Cardiac fibroblast (primary cell): Measurements from ENCODE around the gene OSR1.

Source experiments
- DNase-seq, 2 donors: peaks; one replicate each; pipeline versions ENCODE4 v3.0.0 to v3.0.0-alpha.2; 2010; ENCODE audit warnings: low read depth in 2 of 2
- H3K4me3 ChIP-seq, 2 donors: replicated peaks in 1 of 2; 1 replicate in 1 of 2; 2 replicates in 1 of 2; pipeline ENCODE4 v1.5.1; 2011; ENCODE audit warnings: low read depth in 2 of 2, low read length in 2 of 2, mild to moderate bottlenecking in 2 of 2, moderate library complexity in 1 of 2
- CTCF ChIP-seq: IDR thresholded peaks from one replicate; pipeline ENCODE4 v1.5.1; 2011; ENCODE audit warnings: low read depth, mild to moderate bottlenecking, low read length, inconsistent platforms

The OSR1 gene

GRCh38 chr2:19355014-19355405 lies 3.4 kb downstream of the OSR1 start:
- DNase-seq: no peak
- TF ChIP-seq CTCF: no peak
- peak overlapping the region in 1 of 2 donors; percentile 87 for H3K4me3 ChIP-seq

GRCh38 chr2:19353721-19354050 lies 4.7 kb downstream of the OSR1 start:
- TF ChIP-seq CTCF: no peak
- no peak for DNase-seq
- no peak overlapping the region for H3K4me3 ChIP-seq

GRCh38 chr2:19352946-19353720 lies 5.3 kb downstream of the OSR1 start:
- no peak for TF ChIP-seq CTCF
- H3K4me3 ChIP-seq: no peak overlapping the region
- no peak for DNase-seq

- no peak overlapping the region for H3K4me3 ChIP-seq
- no peak for DNase-seq
- TF ChIP-seq CTCF: no peak
These were observed 6.3 kb downstream of the OSR1 start for GRCh38 chr2:19351899-19352697.

- TF ChIP-seq CTCF: no peak
- no peak for DNase-seq
- H3K4me3 ChIP-seq: no peak overlapping the region
These were observed 6.9 kb downstream of the OSR1 start for GRCh38 chr2:19351499-19351898.

GRCh38 chr2:19350678-19351401 lies 7.6 kb downstream of the OSR1 start:
- TF ChIP-seq CTCF: no peak
- DNase-seq: no peak
- no peak overlapping the region for H3K4me3 ChIP-seq
